ENCODE measurements around the gene C22orf42. TPM values are rescaled to one million over a fixed set of nuclear protein-coding genes. Genes with fewer than 3 reads are reported as not detected.
A peak's percentile ranks its signal among the peaks of the same experiment; 100 is the strongest.
"Not testable (repeated sequence)": the region's sequence is repeated elsewhere in the genome, so short reads cannot be mapped to it uniquely, and the experiment has no call there.

C22orf42 gene
- total and polyA plus RNA-seq, 10 donors, result not detected

DNA sequence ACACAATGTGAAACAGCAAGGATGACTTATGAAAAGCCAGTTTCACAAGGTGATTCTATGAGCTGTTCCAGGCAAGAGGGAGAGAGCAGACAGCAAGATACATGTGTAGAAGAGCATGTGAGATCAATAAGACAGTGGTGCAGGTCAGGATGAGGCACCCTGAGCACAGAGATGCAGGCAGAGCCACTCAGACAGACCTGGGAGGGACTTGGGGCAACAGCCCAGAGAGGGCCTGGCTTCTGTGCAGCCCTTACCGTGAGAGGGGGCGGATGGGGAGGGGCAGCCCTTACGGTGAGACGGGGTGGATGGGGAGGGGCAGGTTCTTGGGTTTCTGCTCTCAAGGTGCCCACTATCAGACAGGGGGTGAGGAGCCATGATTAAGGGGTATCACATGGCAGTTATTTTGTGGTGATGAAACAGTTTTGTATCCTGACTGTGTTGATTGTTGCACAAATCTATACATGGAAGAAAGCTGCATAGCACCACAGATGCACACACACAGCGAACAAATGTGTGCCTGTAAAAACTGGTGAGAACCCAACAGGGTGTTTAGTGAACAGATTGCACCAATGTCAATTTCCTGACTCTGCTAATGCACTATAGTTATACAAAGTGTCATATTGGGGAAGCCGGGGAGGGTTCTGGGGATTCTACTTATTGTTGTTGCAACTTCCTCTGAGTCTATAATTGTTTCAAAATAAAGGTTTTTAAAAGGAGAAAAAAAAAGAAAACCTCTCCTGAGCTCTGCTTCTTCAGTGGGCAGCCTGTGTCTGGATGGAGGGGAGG lies 5.2 kb upstream of the C22orf42 start:
- intact Hi-C loops (cut with DNase I; ENCODE audit: low total_unique reads), result no loop called here
- Histone ChIP-seq H3K27ac (peak overlapping the region in 2 of 8 donors; percentile 13 to 46), H3K9me3 (no peaks in the 10 kb centered on the region), H3K4me1 (peaks cover 0 to 11% (median 0%) of the 10 kb centered on the region in 6 donors), H3K36me3 (no peaks in the 10 kb centered on the region), H3K4me3 (no peak overlapping the region), H3K27me3 (replicated peaks in 1 of 7) (peaks cover 0 to 4% (median 0%) of the 10 kb centered on the region in 7 donors)
- TF ChIP-seq POLR2A (IDR thresholded peaks at IDR 0.05), result no peak
- TF ChIP-seq, protein P1, sequence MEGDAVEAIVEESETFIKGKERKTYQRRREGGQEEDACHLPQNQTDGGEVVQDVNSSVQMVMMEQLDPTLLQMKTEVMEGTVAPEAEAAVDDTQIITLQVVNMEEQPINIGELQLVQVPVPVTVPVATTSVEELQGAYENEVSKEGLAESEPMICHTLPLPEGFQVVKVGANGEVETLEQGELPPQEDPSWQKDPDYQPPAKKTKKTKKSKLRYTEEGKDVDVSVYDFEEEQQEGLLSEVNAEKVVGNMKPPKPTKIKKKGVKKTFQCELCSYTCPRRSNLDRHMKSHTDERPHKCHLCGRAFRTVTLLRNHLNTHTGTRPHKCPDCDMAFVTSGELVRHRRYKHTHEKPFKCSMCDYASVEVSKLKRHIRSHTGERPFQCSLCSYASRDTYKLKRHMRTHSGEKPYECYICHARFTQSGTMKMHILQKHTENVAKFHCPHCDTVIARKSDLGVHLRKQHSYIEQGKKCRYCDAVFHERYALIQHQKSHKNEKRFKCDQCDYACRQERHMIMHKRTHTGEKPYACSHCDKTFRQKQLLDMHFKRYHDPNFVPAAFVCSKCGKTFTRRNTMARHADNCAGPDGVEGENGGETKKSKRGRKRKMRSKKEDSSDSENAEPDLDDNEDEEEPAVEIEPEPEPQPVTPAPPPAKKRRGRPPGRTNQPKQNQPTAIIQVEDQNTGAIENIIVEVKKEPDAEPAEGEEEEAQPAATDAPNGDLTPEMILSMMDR (IDR thresholded peaks at IDR 0.05 in 8 of 11, conservative IDR thresholded peaks at IDR 0.05 in 3 of 11), result no peak
- TF ChIP-seq POLR2AphosphoS5 (IDR thresholded peaks at IDR 0.05), result no peak
- no peak for DNase-seq
- 33 to 57% (median 47%) methylated on average over 6 of the region's 6 CpGs for WGBS, 5 donors

- H3K4me3 ChIP-seq; DNase-seq; H3K9me3 ChIP-seq; H3K27ac ChIP-seq; H3K36me3 ChIP-seq; intact Hi-C loops (cut with DNase I; ENCODE audit: low total_unique reads): not testable (repeated sequence)
- peaks cover 0 to 11% (median 0%) of the 10 kb centered on the region in 6 donors for H3K4me1 ChIP-seq
- peaks cover 0 to 15% (median 0%) of the 10 kb centered on the region in 7 donors for H3K27me3 ChIP-seq (replicated peaks in 1 of 7)
- 68 to 78% (median 75%) methylated on average over 5 of the region's 5 CpGs for WGBS, 5 donors
These were observed 1.3 kb upstream of the C22orf42 start for GRCh38 chr22:32160411-32160810.

GRCh38 chr22:32157632-32158031 lies 1.5 kb downstream of the C22orf42 start:
- intact Hi-C loops (cut with DNase I; ENCODE audit: low total_unique reads); H3K36me3 ChIP-seq; DNase-seq; H3K4me1 ChIP-seq; H3K4me3 ChIP-seq; H3K9me3 ChIP-seq; H3K27ac ChIP-seq: not testable (repeated sequence)
- peaks cover 0 to 21% (median 0%) of the 10 kb centered on the region in 7 donors for H3K27me3 ChIP-seq (replicated peaks in 1 of 7)
- 73 to 91% (median 76%) methylated on average over 4 to 5 of the region's 5 CpGs for WGBS, 5 donors

- intact Hi-C loops (cut with DNase I; ENCODE audit: low total_unique reads); H3K4me1 ChIP-seq; H3K9me3 ChIP-seq; H3K36me3 ChIP-seq; H3K4me3 ChIP-seq; H3K27ac ChIP-seq; DNase-seq: not testable (repeated sequence)
- WGBS, 5 donors, result 82 to 87% (median 86%) methylated on average over 4 of the region's 4 CpGs
- peaks cover 0 to 18% (median 0%) of the 10 kb centered on the region in 7 donors for H3K27me3 ChIP-seq (replicated peaks in 1 of 7)
These were observed 4.4 kb downstream of the C22orf42 start for GRCh38 chr22:32154727-32155126.

- peaks cover 0 to 12% (median 8%) of the 10 kb centered on the region in 8 donors for H3K9me3 ChIP-seq
- DNase-seq; H3K4me1 ChIP-seq; intact Hi-C loops (cut with DNase I; ENCODE audit: low total_unique reads); H3K27me3 ChIP-seq (replicated peaks in 1 of 7); H3K36me3 ChIP-seq; H3K27ac ChIP-seq; H3K4me3 ChIP-seq: not testable (repeated sequence)
- WGBS, 5 donors, result 38 to 63% (median 45%) methylated on average over 6 of the region's 6 CpGs
These were observed 7.5 kb downstream of the C22orf42 start for GRCh38 chr22:32151641-32152040.

- H3K27me3 ChIP-seq (replicated peaks in 1 of 7); H3K4me3 ChIP-seq; H3K36me3 ChIP-seq; DNase-seq; H3K27ac ChIP-seq; H3K4me1 ChIP-seq; intact Hi-C loops (cut with DNase I; ENCODE audit: low total_unique reads): not testable (repeated sequence)
- 39 to 58% (median 42%) methylated on average over 7 of the region's 7 CpGs for WGBS, 5 donors
- H3K9me3 ChIP-seq, result peaks cover 0 to 12% (median 8%) of the 10 kb centered on the region in 8 donors
These were observed 8.5 kb downstream of the C22orf42 start for GRCh38 chr22:32150647-32151046.

DNA sequence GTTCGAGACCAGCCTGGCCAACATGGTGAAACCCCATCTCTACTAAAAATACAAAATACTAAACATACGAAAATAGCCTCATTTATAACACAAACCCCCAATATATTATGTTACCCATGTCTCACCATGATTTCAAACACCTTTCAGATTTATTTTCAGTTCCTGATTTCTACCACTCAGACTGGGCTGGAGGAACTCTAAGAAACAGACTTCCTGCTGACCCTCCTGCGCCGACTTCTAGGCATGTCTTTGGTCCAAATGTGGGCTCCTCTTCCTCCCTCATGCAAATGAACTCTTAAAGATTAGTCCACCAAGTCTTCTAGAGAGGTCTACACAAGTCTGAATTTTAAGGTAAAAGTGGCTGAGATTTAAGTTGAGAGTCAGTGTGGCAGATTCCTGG lies 10.7 kb downstream of the C22orf42 start:
- H3K27ac ChIP-seq; intact Hi-C loops (cut with DNase I; ENCODE audit: low total_unique reads); H3K27me3 ChIP-seq (replicated peaks in 1 of 7); H3K36me3 ChIP-seq; H3K4me3 ChIP-seq; DNase-seq: not testable (repeated sequence)
- 56 to 72% (median 65%) methylated on average over 4 of the region's 4 CpGs for WGBS, 5 donors
- peaks cover 0 to 17% (median 8%) of the 10 kb centered on the region in 6 donors for H3K4me1 ChIP-seq
- H3K9me3 ChIP-seq, result peaks cover 0 to 12% (median 8%) of the 10 kb centered on the region in 8 donors

DNA sequence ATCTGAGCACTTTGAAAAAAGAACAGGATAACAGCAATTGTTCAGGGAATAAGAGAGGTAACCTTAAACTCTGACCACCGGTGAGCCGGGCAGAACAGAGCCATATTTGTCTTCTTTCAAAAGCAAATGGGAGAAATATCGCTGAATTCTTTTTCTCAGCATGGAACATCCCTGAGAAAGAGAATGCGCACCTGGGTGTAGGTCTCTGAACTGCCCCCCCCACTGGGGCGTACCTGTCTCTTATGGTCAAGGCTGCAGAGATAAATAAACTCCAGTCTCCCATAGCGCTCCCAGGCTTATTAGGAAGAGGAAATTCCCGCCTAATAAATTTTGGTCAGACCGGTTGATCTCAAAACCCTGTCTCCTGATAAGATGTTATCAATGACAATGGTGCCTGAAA lies 12.0 kb downstream of the C22orf42 start:
- H3K4me3 ChIP-seq; H3K36me3 ChIP-seq; DNase-seq; intact Hi-C loops (cut with DNase I; ENCODE audit: low total_unique reads); H3K27me3 ChIP-seq (replicated peaks in 1 of 7); H3K27ac ChIP-seq: not testable (repeated sequence)
- Histone ChIP-seq H3K4me1 (peaks cover 0 to 17% (median 8%) of the 10 kb centered on the region in 6 donors), H3K9me3 (peaks cover 0 to 12% (median 8%) of the 10 kb centered on the region in 8 donors)
- WGBS, 5 donors, result 87 to 93% (median 91%) methylated on average over 8 of the region's 8 CpGs

Data from spleen (tissue), 11 donors.